Retinal pigment epithelial cell (primary cell): ENCODE results near the gene SV2C.

Source experiments
- DNase-seq: peaks from one replicate; pipeline ENCODE4 v3.0.0-alpha.2; 2010; ENCODE audit warnings: low read depth
- H3K4me3 ChIP-seq: 2 replicates; pipeline ENCODE4 v1.5.1; 2011; ENCODE audit warnings: mild to moderate bottlenecking, low read length, control low read depth, moderate library complexity
- CTCF ChIP-seq: conservative IDR thresholded peaks from 2 replicates; pipeline ENCODE4 v1.5.1; 2011; ENCODE audit warnings: low read depth, low read length, control low read depth, inconsistent platforms

The SV2C gene

DNA sequence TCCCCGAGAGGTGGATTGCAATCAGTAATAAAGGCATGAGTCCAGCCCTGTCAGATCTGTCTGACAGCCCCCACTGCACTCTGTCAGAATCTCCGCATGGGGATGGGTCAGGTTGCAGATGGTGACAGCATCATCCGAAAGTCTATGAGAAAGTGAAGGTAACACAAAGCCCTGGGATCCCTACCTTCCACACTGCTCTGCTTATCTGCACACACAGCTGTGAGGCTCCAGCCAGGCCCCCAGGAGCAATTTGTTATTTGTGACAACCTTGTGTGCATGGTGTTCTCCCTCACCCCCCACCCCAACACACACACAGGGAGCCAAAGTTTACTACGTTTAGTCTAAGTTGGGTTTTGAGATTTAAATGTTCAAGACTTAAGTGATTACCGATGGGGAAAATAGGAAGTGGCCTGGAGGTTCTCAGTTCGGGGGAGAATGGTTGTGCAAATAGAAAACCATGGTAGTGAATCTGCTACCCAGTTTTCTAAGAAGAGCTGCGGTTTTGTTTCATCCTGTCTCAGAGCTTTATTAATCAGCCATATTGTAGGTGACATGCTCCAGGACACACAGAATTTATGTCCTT lies 92.7 kb downstream of the SV2C start:
- no peak for DNase-seq
- H3K4me3 ChIP-seq = no peak overlapping the region
- TF ChIP-seq CTCF = no peak

DNA sequence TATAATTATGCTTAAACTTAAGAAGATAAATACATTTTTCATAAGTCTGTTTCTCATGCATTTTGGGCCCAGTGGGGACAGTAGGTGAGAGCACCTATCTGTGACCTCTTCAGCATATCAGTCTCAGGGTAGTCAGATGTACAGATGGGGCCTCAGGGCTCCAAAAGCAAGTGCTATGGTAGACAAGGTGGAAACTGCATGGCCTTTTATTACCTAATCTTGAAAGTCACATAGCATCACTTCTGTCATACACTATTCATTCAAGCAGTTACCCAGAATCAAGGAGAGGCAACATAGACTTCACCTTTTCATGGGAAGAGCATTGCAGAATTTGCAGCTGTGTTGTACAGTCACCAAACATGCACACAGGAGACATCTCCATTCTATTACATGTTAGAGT lies 94.8 kb downstream of the SV2C start:
- TF ChIP-seq CTCF = no peak
- DNase-seq = no peak
- H3K4me3 ChIP-seq = no peak overlapping the region

DNA sequence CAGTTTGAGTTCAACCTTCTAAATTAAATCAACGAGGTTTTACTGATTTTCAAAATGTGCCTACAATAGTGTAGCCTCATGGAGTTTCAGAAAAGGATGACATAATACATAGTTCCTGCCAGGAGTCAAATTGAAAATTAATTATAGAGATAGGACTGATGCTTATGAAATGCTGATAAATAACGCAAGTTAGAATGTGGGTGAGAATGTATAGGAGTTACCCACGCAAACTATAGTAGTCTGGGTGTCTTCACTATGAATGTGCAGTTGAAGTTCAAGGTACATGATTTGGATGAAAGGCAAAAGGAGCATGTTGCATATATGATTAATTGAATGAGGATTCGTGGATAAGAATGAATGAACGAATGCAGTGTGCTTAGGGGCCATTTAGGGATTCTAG lies 95.7 kb downstream of the SV2C start:
- DNase-seq = no peak
- TF ChIP-seq CTCF = no peak
- H3K4me3 ChIP-seq = no peak overlapping the region

DNA sequence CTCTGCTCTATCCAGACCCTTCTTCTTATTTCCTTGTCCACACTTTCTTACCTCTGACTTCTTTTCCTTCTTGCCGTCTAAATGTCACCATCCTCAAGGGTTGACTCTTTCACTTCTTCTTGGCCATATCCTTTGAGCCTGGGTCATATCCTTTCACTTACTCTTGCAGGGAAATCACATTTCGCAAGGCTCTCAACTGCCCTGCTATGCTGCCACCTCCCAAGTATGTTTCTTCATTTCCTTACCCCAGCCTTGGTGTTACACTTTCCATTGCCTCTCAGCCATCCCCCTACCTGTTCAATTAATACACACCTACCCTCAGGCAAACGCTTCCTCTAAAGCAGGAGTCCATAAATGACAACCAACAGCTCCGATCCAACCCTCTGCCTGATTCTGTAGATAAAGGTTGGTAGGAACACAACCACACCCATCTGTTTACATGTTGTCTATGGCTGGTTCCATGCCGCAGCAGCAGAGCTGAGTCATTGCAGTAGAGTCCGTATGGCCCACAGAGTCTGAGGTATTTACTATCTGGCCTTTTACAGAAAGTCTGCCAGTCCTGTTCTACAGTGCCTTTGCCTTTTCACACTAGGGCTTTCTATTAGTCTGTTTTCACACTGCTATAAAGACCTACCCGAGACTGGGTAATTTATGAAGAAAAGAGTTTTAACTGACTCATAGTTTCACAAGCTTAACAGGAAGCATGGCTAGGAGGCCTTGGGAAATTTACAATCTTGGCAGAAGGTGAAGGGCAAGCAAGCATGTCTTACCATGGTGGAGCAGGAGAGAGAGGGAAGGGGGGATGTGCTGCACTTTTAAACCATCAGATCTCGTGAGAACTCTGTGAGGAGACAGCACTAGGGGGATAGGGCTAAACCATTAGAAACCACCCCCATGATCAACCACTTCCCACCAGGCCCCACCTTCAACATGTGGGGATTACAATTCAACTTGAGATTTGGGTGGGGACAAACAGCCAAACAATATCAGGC lies 97.9 kb downstream of the SV2C start:
- no peak for TF ChIP-seq CTCF
- no peak for DNase-seq
- no peak overlapping the region for H3K4me3 ChIP-seq

GRCh38 chr5:76187386-76187785 lies 104.2 kb downstream of the SV2C start:
- H3K4me3 ChIP-seq = no peak overlapping the region
- TF ChIP-seq CTCF = no peak
- DNase-seq = no peak

DNA sequence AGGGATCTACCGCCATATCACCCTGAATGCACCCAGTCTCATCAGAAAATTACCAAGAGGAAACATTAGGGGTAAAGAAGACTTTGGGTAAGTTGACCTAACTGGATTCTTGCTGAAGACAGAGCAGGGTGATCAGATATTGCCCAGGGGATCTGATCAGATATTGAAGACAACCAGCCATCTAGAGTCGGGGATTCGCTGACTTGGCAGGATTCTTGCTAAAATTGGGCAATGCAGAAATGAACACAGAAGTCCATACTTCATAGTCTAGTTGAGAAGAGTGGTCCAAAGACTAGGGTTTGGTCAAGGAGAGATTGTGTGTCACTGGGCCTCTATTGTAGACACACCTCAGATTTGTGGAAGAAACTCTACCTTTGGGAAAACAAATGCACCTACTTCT lies 107.2 kb downstream of the SV2C start:
- no peak for DNase-seq
- no peak overlapping the region for H3K4me3 ChIP-seq
- no peak for TF ChIP-seq CTCF

DNA sequence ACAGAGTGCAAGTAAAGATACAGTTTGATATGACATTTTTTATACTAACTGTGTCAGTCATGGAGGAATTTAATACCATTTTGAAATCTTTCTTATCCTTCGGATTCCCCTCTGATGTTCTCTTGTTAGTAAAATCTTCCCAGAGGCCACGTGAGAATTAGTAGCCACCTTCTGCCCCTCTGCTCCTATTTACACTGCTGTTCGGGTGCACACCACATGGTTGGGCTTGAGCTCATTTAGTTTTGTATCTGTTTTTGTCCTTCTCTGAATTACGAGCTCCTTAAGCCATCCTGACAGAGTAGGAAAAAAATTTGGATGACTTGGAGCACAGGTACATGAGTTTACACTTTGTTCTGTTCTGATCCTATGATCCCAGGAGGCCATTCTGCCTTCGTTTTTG lies 109.7 kb downstream of the SV2C start:
- no peak for DNase-seq
- H3K4me3 ChIP-seq = no peak overlapping the region
- TF ChIP-seq CTCF = no peak
